Gastrocnemius medialis (tissue), 4 donors: ENCODE results near the gene TMEM164. TPM values are rescaled to one million over a fixed set of nuclear protein-coding genes. Genes with fewer than 3 reads are reported as not detected.

Source experiments
- ATAC-seq, 2 donors: fragments of 150-250 bp; one replicate each; pipeline ENCODE4 v1.9.1; 2016
- DNase-seq, 2 donors: peaks; one replicate each; pipeline ENCODE4 v3.0.0-alpha.2; 2019
- H3K27ac ChIP-seq, 4 donors: fragments of 200-600 bp; sonication (generic); 1 replicate in 1 of 4; 2 replicates in 3 of 4; pipeline ENCODE4 v1.5.1; 2016 to 2018; ENCODE audit warnings: mild to moderate bottlenecking in 2 of 4, moderate library complexity in 1 of 4
- H3K27me3 ChIP-seq, 3 donors: fragments of 200-600 bp; sonication (generic) in 2 of 3; 1 replicate in 1 of 3; 2 replicates in 2 of 3; pipeline versions ENCODE4 v1.5.1 to v1.6.0; 2016 to 2019; ENCODE audit warnings: mild to moderate bottlenecking in 1 of 3, moderate library complexity in 1 of 3
- H3K36me3 ChIP-seq, 2 donors: fragments of 200-600 bp; sonication (generic) in 1 of 2; one replicate each; pipeline ENCODE4 v1.5.1; 2017 to 2018
- H3K4me1 ChIP-seq, 2 donors: fragments of 200-600 bp; sonication (generic) in 1 of 2; one replicate each; pipeline ENCODE4 v1.5.1; 2016 to 2017; ENCODE audit warnings: mild to moderate bottlenecking in 2 of 2
- H3K4me3 ChIP-seq, 4 donors: fragments of 200-600 bp; sonication (generic) in 3 of 4; 1 replicate in 1 of 4; 2 replicates in 3 of 4; pipeline ENCODE4 v1.5.1; 2016 to 2019; ENCODE audit warnings: mild to moderate bottlenecking in 2 of 4
- H3K9me3 ChIP-seq, 3 donors: fragments of 200-600 bp; sonication (generic) in 2 of 3; 1 replicate in 1 of 3; 2 replicates in 2 of 3; pipeline ENCODE4 v1.5.1; 2016 to 2019
- POLR2A ChIP-seq, 2 donors: fragments of 450-650 bp; IDR thresholded peaks; one replicate each; pipeline ENCODE4 v1.6.1; 2017; ENCODE audit warnings: antibody characterized with exemption in 2 of 2, mild to moderate bottlenecking in 2 of 2, moderate library complexity in 2 of 2
- in situ Hi-C, 4 donors: fragments of 200-750 bp; cut with MboI; loops; one replicate each; pipeline versions ENCODE4 v1.15.0 to v1.8.0; 2017; ENCODE audit warnings: low sequenced_read_pairs in 4 of 4
- intact Hi-C: fragments of 100-400 bp; cut with DNase I; formaldehyde crosslinking; loops from one replicate; pipeline ENCODE4 v1.15.1; 2023; ENCODE audit warnings: low total_unique reads
- total RNA-seq, 4 donors: library from RNA; depleted of rRNA; stranded (reverse); fragments of >200 nt; gene quantifications; one replicate each; pipeline versions ENCODE4 v1.1.0 to v1.2.3, GENCODE V29; 2016
- TF ChIP-seq, protein P1 (sequence below), 5 experiments: fragments of 450-650 bp in 3 of 5; fragments of 200-600 bp in 2 of 5; sonication (generic) in 2 of 5; IDR thresholded peaks in 4 of 5; conservative IDR thresholded peaks in 1 of 5; 1 replicate in 4 of 5; 2 replicates in 1 of 5; pipeline ENCODE4 v1.5.1; 2016 to 2019; ENCODE audit warnings: antibody characterized with exemption in 5 of 5, mild to moderate bottlenecking in 3 of 5, moderate library complexity in 3 of 5

TMEM164 gene
- total RNA-seq, 4 donors from 2014 or later: 40.1 to 61.2 (median 47.3) TPM

DNA sequence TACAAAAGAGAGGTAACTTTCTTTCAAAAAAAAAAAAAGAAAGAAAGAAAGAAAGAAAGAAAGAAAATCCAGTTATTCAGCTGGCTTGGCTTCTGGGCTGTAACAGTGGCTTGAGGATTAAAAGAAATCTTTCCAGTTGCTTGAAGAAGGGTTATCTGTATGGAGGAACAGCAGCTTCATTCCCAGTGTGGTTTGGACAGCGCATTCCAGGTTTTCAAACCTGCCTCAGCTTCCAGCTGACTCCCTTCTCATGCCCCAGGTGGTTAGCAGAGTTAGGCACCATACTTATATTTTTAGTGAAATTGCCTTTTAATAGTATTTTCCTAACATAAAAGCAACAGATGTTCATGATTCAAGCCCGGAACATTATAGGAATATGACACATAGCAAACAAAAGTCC, 48.6 kb downstream of the TMEM164 start:
- no peaks in the 10 kb centered on the region for H3K27me3 ChIP-seq
- intact Hi-C loops (no loop called here), in situ Hi-C loops (no loop called here)
- no peak for TF ChIP-seq POLR2A (IDR thresholded peaks at IDR 0.05)
- TF ChIP-seq, protein P1, sequence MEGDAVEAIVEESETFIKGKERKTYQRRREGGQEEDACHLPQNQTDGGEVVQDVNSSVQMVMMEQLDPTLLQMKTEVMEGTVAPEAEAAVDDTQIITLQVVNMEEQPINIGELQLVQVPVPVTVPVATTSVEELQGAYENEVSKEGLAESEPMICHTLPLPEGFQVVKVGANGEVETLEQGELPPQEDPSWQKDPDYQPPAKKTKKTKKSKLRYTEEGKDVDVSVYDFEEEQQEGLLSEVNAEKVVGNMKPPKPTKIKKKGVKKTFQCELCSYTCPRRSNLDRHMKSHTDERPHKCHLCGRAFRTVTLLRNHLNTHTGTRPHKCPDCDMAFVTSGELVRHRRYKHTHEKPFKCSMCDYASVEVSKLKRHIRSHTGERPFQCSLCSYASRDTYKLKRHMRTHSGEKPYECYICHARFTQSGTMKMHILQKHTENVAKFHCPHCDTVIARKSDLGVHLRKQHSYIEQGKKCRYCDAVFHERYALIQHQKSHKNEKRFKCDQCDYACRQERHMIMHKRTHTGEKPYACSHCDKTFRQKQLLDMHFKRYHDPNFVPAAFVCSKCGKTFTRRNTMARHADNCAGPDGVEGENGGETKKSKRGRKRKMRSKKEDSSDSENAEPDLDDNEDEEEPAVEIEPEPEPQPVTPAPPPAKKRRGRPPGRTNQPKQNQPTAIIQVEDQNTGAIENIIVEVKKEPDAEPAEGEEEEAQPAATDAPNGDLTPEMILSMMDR (IDR thresholded peaks at IDR 0.05 in 4 of 5, conservative IDR thresholded peaks at IDR 0.05 in 1 of 5): no peak
- no peaks in the 10 kb centered on the region for H3K9me3 ChIP-seq
- ATAC-seq: no peak
- DNase-seq: no peak
- peaks cover 8 to 31% of the 10 kb centered on the region in 2 donors for H3K4me1 ChIP-seq
- peak overlapping the region; percentile 41 to 77 (median 72) for H3K27ac ChIP-seq
- H3K4me3 ChIP-seq: no peak overlapping the region
- H3K36me3 ChIP-seq: no peaks in the 10 kb centered on the region

DNA sequence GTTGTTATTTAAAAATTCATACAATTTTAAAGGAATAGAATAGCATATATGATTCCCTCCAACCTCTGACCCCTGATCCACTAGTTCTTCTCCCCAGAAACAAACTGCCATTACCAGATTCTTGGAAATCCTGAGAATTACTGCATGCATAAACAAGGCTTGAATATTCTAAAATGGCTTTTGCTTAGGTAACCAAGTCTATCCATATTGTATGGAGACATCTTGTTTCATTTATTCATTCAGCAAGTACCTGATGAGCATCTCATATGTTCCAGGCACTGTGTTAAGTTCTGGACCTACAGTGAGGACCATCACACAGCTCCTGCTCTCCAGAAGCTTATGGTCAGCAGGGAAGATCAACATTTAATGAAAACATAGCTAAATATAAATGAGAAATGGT, 49.4 kb downstream of the TMEM164 start:
- no peak for DNase-seq

GRCh38 chrX:110053453-110053852, 50.5 kb downstream of the TMEM164 start:
- intact Hi-C loops: no loop called here
- in situ Hi-C loops: no loop called here
- Histone ChIP-seq H3K9me3 (no peaks in the 10 kb centered on the region), H3K27ac (peak overlapping the region; percentile 78 to 86 (median 80)), H3K36me3 (no peaks in the 10 kb centered on the region), H3K4me3 (no peak overlapping the region), H3K4me1 (peaks cover 8 to 28% of the 10 kb centered on the region in 2 donors), H3K27me3 (no peaks in the 10 kb centered on the region)
- peak in 1 of 2 donors; percentile 20 for DNase-seq
- TF ChIP-seq, protein P1 (IDR thresholded peaks at IDR 0.05 in 4 of 5, conservative IDR thresholded peaks at IDR 0.05 in 1 of 5): no peak
- TF ChIP-seq POLR2A (IDR thresholded peaks at IDR 0.05): no peak
- peak in 1 of 2 donors; percentile 69 for ATAC-seq

More for the DNA sequence above, 49.4 kb downstream of the TMEM164 start:
- H3K9me3 ChIP-seq: no peaks in the 10 kb centered on the region
- intact Hi-C loops (no loop called here), in situ Hi-C loops (no loop called here)
- H3K27ac ChIP-seq: peak overlapping the region in 3 of 4 donors; percentile 68 to 77 (median 77)
- no peaks in the 10 kb centered on the region for H3K36me3 ChIP-seq
- no peak for ATAC-seq
- no peak overlapping the region for H3K4me3 ChIP-seq
- TF ChIP-seq, protein P1 (IDR thresholded peaks at IDR 0.05 in 4 of 5, conservative IDR thresholded peaks at IDR 0.05 in 1 of 5): no peak
- TF ChIP-seq POLR2A (IDR thresholded peaks at IDR 0.05): no peak
- no peaks in the 10 kb centered on the region for H3K27me3 ChIP-seq
- H3K4me1 ChIP-seq: peaks cover 2 to 29% of the 10 kb centered on the region in 2 donors

GRCh38 chrX:110055616-110056015, 52.7 kb downstream of the TMEM164 start:
- DNase-seq (no peak), ATAC-seq (no peak)
- intact Hi-C loops: loop anchor here (2.0 to 5.0 kb wide), 2 partner anchors 33 to 48 kb away; no protein-coding TSS in a partner anchor
- Histone ChIP-seq H3K27ac (peak overlapping the region; percentile 78 to 86 (median 80)), H3K4me3 (no peak overlapping the region), H3K4me1 (peaks cover 16 to 26% of the 10 kb centered on the region in 2 donors), H3K36me3 (no peaks in the 10 kb centered on the region), H3K9me3 (no peaks in the 10 kb centered on the region), H3K27me3 (no peaks in the 10 kb centered on the region)
- TF ChIP-seq POLR2A (IDR thresholded peaks at IDR 0.05): no peak
- TF ChIP-seq, protein P1 (IDR thresholded peaks at IDR 0.05 in 4 of 5, conservative IDR thresholded peaks at IDR 0.05 in 1 of 5): no peak
- in situ Hi-C loops: no loop called here

DNA sequence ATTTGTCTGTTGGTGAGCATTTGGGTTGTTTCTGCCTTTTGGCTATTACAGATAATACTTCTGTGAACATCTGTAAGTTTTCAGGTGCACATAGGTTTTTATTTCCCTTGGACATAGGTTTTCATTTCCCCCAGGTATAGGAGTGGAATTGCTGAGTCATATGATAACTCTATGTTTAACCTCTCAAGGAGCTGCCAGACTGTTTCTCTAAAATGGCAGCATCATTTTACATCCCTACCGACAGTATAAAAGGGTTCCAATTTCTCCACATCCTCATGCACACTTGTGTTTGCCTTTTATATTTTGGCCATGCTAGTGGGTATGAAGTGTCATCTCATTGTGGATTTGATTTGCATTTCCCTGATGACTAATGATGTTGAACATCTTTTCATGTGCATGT, 53.5 kb downstream of the TMEM164 start:
- Histone ChIP-seq H3K27ac (peak overlapping the region; percentile 78 to 86 (median 80)), H3K27me3 (no peaks in the 10 kb centered on the region), H3K36me3 (no peaks in the 10 kb centered on the region), H3K4me3 (no peak overlapping the region), H3K9me3 (no peaks in the 10 kb centered on the region), H3K4me1 (peaks cover 18 to 34% of the 10 kb centered on the region in 2 donors)
- in situ Hi-C loops: no loop called here
- peak; percentile 37 to 41 for ATAC-seq
- TF ChIP-seq, protein P1 (IDR thresholded peaks at IDR 0.05 in 4 of 5, conservative IDR thresholded peaks at IDR 0.05 in 1 of 5): no peak
- TF ChIP-seq POLR2A (IDR thresholded peaks at IDR 0.05): no peak
- intact Hi-C loops: loop anchor here (5.0 kb wide), 1 partner anchor 49 kb away; no protein-coding TSS in a partner anchor
- no peak for DNase-seq
